Measurements from ENCODE around the gene CENPP. TPM values are rescaled to one million over a fixed set of nuclear protein-coding genes. Genes with fewer than 3 reads are reported as not detected.

CENPP gene
- polyA plus RNA-seq, 2 of the 4 experiments (the other 2 are of a cell fraction) = 7.2 to 13.4 TPM

DNA sequence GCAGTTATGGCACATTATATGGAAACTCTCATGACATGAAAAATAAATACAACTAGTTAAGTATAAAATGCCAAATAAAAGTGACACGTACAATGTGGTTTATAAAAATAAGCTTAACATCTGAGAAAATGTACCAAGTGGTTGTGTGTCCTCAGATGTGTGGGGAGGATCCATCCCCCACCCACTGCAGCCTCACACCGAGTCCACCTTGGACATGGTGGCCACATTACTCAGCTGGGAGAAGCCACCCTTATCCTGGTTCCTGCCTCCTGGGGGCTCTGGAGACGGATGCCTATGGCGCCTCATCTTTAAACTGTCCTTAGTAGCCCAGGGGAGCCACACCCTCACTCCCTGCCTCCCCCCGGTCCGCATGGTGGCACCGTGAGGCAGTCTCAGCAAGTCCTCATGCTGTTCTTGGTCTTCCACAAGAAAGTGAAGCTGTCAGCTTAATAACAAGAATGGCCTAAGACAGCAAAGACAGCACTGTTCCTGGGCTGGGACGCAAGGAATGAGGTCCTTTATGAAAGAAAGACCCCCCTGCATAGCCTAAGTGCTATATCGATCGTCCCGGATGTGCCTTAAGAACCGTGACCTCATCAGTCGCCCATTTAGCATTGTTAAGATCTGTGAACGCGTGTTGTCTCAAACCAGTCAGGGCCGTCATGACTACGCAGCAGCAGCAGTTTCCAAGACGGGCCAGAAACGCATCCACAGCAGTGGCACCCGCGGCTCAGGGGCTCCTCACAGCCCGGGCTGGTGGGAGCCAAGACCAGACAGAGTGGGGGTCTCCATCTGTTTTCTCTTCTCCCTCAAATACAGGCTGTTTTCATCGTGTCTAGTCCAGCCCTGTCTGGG is 287.7 kb downstream of the CENPP start:
- CTCF ChIA-PET = interaction anchor here (0.6 kb wide), 1 partner anchor 18 kb away, joined by 3 read pairs; no protein-coding TSS in a partner anchor
- ATAC-seq = no peak

DNA sequence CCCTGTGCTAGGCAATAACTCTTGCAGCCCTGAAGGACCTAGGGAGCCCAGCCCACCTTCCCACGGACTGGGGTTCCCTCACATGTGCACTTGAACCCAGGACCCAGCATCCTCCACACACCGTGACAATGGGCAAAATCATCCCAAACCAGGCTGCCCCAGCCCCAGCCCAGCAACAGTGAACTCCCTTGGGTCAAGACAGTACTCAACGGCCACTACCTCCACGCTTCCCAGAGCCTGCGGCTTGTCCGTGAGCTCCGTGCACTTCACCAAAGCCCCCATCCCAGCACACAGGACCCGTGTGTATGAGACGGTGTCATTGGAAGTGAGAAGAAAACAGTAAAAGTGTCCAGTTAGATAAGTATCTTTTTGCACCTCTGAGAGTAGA is 288.4 kb downstream of the CENPP start:
- Histone ChIP-seq H3K4me3 (no peak overlapping the region), H3K4me1 (no peaks in the 10 kb centered on the region), H3K27ac (no peak overlapping the region), H3K9me3 (no peaks in the 10 kb centered on the region), H3K4me2 (no peak overlapping the region)
- no peak for TF ChIP-seq RAD21 (conservative IDR thresholded peaks at IDR 0.05 in 1 of 2, IDR thresholded peaks at IDR 0.05 in 1 of 2)
- no peak for TF ChIP-seq REST (IDR thresholded peaks at IDR 0.05)
- TF ChIP-seq, protein P1, sequence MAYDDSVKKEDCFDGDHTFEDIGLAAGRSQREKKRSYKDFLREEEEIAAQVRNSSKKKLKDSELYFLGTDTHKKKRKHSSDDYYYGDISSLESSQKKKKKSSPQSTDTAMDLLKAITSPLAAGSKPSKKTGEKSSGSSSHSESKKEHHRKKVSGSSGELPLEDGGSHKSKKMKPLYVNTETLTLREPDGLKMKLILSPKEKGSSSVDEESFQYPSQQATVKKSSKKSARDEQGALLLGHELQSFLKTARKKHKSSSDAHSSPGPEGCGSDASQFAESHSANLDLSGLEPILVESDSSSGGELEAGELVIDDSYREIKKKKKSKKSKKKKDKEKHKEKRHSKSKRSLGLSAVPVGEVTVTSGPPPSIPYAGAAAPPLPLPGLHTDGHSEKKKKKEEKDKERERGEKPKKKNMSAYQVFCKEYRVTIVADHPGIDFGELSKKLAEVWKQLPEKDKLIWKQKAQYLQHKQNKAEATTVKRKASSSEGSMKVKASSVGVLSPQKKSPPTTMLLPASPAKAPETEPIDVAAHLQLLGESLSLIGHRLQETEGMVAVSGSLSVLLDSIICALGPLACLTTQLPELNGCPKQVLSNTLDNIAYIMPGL (CRISPR knock-in tag; IDR thresholded peaks at IDR 0.05; ENCODE audit: borderline replicate concordance) = no peak
- TF ChIP-seq, protein P2, sequence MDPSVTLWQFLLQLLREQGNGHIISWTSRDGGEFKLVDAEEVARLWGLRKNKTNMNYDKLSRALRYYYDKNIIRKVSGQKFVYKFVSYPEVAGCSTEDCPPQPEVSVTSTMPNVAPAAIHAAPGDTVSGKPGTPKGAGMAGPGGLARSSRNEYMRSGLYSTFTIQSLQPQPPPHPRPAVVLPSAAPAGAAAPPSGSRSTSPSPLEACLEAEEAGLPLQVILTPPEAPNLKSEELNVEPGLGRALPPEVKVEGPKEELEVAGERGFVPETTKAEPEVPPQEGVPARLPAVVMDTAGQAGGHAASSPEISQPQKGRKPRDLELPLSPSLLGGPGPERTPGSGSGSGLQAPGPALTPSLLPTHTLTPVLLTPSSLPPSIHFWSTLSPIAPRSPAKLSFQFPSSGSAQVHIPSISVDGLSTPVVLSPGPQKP (IDR thresholded peaks at IDR 0.05; ENCODE audit: low read depth, low read length) = no peak
- TF ChIP-seq ZC3H11A (IDR thresholded peaks at IDR 0.05) = no peak
- TF ChIP-seq, protein P3, sequence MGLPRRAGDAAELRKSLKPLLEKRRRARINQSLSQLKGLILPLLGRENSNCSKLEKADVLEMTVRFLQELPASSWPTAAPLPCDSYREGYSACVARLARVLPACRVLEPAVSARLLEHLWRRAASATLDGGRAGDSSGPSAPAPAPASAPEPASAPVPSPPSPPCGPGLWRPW (IDR thresholded peaks at IDR 0.05) = no peak
- TF ChIP-seq HOXB5 (CRISPR knock-in tag; IDR thresholded peaks at IDR 0.05) = no peak
- no peak for TF ChIP-seq CBX2 (IDR thresholded peaks at IDR 0.05; ENCODE audit: borderline replicate concordance, low read depth)
- TF ChIP-seq MAZ (IDR thresholded peaks at IDR 0.05; ENCODE audit: borderline replicate concordance, low read depth, low read length) = no peak
- no peak for TF ChIP-seq PHF8 (IDR thresholded peaks at IDR 0.05; ENCODE audit: borderline replicate concordance, low read depth)
- 90% methylated on average over 9 of the region's 9 CpGs for WGBS (ENCODE audit: missing lambda C conversion rate)
- ATAC-seq (no peak), DNase-seq (ENCODE audit: low read depth in 1 of 2, low spot score in 1 of 2) (no peak), FAIRE-seq (no peak)
- CTCF ChIA-PET = interaction anchor here (6.0 kb wide), 1 partner anchor 21 kb away, joined by 30 read pairs; no protein-coding TSS in a partner anchor
- POLR2A ChIA-PET = no interaction called here

More for the DNA sequence above, 287.7 kb downstream of the CENPP start:
- H3K4me3 ChIP-seq = no peak overlapping the region
- no peak overlapping the region for H3K4me2 ChIP-seq
- WGBS (ENCODE audit: missing lambda C conversion rate) = 94% methylated on average over 21 of the region's 23 CpGs
- POLR2A ChIA-PET = no interaction called here
- no peaks in the 10 kb centered on the region for H3K4me1 ChIP-seq
- no peak for DNase-seq (ENCODE audit: low read depth in 1 of 2, low spot score in 1 of 2)
- no peak for FAIRE-seq
- TF ChIP-seq EHMT2 (IDR thresholded peaks at IDR 0.05; ENCODE audit: low read depth) = no peak
- no peak for TF ChIP-seq TP53 (CRISPR knock-in tag; IDR thresholded peaks at IDR 0.05)
- no peak for TF ChIP-seq ZSCAN20 (CRISPR knock-in tag; IDR thresholded peaks at IDR 0.05)
- TF ChIP-seq CEBPB (IDR thresholded peaks at IDR 0.05) = no peak
- TF ChIP-seq PBX3 (IDR thresholded peaks at IDR 0.05) = no peak
- no peak for TF ChIP-seq CBX8 (IDR thresholded peaks at IDR 0.05)
- no peak for TF ChIP-seq KDM1A (IDR thresholded peaks at IDR 0.05; ENCODE audit: low read depth)
- TF ChIP-seq MYC (IDR thresholded peaks at IDR 0.05; ENCODE audit: borderline replicate concordance, low read length) = no peak
- no peak for TF ChIP-seq HOXB5 (CRISPR knock-in tag; IDR thresholded peaks at IDR 0.05)
- no peak overlapping the region for H3K27ac ChIP-seq
- no peaks in the 10 kb centered on the region for H3K9me3 ChIP-seq

Measured in A549 (cell line).